ENCODE measurements around the gene AMD1.

DNA sequence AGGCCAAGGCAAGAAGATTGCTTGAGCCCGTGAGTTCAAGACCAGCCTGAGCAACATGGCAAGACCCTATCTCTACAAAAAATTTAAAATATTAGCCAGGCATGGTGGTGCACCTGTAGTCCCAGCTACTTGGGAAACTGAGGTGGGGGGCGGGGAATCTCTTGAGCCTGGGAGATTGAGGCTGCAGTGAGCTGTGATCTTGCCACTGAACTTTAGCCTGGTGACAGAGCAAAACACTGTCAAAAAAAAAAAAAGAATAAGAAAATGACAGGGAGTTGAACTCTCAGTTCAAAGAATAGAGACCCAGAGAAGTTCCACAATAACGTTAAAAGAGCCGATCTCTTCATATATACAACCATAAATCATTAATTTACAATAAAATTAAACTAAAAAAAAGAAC is 24.8 kb upstream of the AMD1 start:
- TF ChIP-seq HDGF (IDR thresholded peaks at IDR 0.05; ENCODE audit: borderline replicate concordance) (no peak), SP1 (IDR thresholded peaks at IDR 0.05) (no peak), ARNT (IDR thresholded peaks at IDR 0.05) (no peak), SUZ12 (IDR thresholded peaks at IDR 0.05) (no peak), FOXA1 (IDR thresholded peaks at IDR 0.05) (no peak), NFRKB (IDR thresholded peaks at IDR 0.05) (no peak), FOXM1 (IDR thresholded peaks at IDR 0.05; ENCODE audit: borderline replicate concordance) (no peak), BHLHE40 (IDR thresholded peaks at IDR 0.05; ENCODE audit: borderline replicate concordance) (no peak), LEF1 (IDR thresholded peaks at IDR 0.05; ENCODE audit: borderline replicate concordance) (no peak), ZNF384 (IDR thresholded peaks at IDR 0.05) (no peak), L3MBTL2 (conservative IDR thresholded peaks at IDR 0.05) (no peak), ELF4 (IDR thresholded peaks at IDR 0.05) (no peak)

Data from HEK293T (cell line).